Lower leg skin (tissue), 4 donors: ENCODE data around the gene PRRT1. TPM values are rescaled to one million over a fixed set of nuclear protein-coding genes. Genes with fewer than 3 reads are reported as not detected.

Experiments used
- DNase-seq, 2 donors: peaks; one replicate each; pipeline ENCODE4 v3.0.0-alpha.2; 2019; ENCODE audit warnings: low spot score in 2 of 2
- H3K4me3 ChIP-seq: fragments of 200-600 bp; sonication (generic); 2 replicates; pipeline ENCODE4 v1.5.1; 2017; ENCODE audit warnings: mild to moderate bottlenecking, low read depth; ENCODE audit not compliant: poor library complexity, severe bottlenecking
- POLR2A ChIP-seq, 2 donors: fragments of 450-650 bp; IDR thresholded peaks; one replicate each; pipeline ENCODE4 v1.6.1; 2016 to 2017; ENCODE audit warnings: antibody characterized with exemption in 2 of 2, mild to moderate bottlenecking in 1 of 2, moderate library complexity in 1 of 2
- WGBS, 2 donors: methylation state at CpG; one replicate each; pipeline ENCODE4 v1.1.5; 2018; 5-methylcytosine and 5-hydroxymethylcytosine counted together
- intact Hi-C: fragments of 100-400 bp; cut with DNase I; formaldehyde crosslinking; loops from one replicate; pipeline ENCODE4 v1.15.0; 2023; ENCODE audit warnings: low total_unique reads
- total RNA-seq, 4 donors: library from RNA; depleted of rRNA; stranded (reverse); fragments of >200 nt; gene quantifications; one replicate each; pipeline ENCODE4 v1.1.0, GENCODE V29; 2016
- TF ChIP-seq, protein P1 (sequence below), 3 donors: fragments of 450-650 bp; IDR thresholded peaks; one replicate each; pipeline ENCODE4 v1.5.1; 2016; ENCODE audit warnings: antibody characterized with exemption in 3 of 3, mild to moderate bottlenecking in 3 of 3, moderate library complexity in 2 of 3

The PRRT1 gene
- total RNA-seq, 4 donors from 2014 or later, result 0.56 to 2.6 (median 0.94) TPM

DNA sequence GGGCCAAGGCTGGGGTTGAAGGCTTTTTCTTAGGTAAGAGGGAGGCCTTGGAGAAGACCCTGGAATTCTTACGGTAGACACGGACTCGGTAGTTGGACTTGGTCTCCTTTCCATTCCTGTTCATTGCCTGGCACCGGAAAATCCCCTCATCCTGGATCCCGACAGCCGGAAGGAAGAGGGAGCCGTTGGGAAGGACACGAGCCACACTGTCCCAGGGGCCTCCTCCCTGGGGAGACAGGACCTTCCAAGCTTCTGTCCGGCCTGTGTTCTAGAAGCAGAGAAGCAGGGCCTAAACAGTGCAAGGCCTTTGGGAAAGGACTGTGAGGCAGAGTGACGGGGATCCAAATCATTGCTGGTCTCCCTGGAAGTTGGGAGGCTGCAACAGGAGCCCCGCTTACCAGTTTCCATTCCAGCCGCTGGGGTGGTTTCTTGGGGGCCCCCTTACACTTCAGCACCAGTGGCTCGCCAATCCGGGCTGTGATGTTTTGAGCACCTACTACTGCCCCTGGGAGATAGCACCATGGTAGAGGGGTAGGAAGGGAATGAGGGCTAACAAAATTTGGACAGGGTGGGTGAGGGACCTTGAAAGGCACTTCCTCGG, 31.8 kb upstream of the PRRT1 start:
- no peak for DNase-seq
- TF ChIP-seq, protein P1, sequence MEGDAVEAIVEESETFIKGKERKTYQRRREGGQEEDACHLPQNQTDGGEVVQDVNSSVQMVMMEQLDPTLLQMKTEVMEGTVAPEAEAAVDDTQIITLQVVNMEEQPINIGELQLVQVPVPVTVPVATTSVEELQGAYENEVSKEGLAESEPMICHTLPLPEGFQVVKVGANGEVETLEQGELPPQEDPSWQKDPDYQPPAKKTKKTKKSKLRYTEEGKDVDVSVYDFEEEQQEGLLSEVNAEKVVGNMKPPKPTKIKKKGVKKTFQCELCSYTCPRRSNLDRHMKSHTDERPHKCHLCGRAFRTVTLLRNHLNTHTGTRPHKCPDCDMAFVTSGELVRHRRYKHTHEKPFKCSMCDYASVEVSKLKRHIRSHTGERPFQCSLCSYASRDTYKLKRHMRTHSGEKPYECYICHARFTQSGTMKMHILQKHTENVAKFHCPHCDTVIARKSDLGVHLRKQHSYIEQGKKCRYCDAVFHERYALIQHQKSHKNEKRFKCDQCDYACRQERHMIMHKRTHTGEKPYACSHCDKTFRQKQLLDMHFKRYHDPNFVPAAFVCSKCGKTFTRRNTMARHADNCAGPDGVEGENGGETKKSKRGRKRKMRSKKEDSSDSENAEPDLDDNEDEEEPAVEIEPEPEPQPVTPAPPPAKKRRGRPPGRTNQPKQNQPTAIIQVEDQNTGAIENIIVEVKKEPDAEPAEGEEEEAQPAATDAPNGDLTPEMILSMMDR (IDR thresholded peaks at IDR 0.05), result no peak
- TF ChIP-seq POLR2A (IDR thresholded peaks at IDR 0.05), result no peak
- intact Hi-C loops, result no loop called here
- no peak overlapping the region for H3K4me3 ChIP-seq
- WGBS, 2 donors, result 79 to 82% methylated on average over 15 of the region's 15 CpGs

DNA sequence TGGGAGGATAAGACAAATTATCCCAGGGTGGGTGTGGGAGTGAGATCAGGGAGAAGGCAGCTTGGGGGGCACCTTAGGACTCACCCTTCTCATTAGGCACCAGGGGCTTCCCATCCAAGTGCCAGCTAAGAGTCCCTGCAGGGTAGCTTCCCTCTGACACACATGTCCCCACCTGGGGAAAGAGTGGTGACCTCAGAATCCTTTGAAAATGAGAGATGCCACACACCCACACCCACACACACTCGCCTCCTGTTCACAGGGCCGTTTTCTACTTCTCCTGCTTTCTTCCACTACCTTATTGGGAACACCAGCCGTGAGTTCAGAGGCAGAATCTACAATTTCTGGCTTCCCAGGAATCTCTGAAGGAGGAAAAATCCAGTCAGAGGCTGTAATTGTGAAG, 31.3 kb upstream of the PRRT1 start:
- intact Hi-C loops, result no loop called here
- no peak for TF ChIP-seq POLR2A (IDR thresholded peaks at IDR 0.05)
- TF ChIP-seq, protein P1 (IDR thresholded peaks at IDR 0.05), result no peak
- 66 to 73% methylated on average over 3 of the region's 3 CpGs for WGBS, 2 donors
- DNase-seq, result no peak
- H3K4me3 ChIP-seq, result no peak overlapping the region

DNA sequence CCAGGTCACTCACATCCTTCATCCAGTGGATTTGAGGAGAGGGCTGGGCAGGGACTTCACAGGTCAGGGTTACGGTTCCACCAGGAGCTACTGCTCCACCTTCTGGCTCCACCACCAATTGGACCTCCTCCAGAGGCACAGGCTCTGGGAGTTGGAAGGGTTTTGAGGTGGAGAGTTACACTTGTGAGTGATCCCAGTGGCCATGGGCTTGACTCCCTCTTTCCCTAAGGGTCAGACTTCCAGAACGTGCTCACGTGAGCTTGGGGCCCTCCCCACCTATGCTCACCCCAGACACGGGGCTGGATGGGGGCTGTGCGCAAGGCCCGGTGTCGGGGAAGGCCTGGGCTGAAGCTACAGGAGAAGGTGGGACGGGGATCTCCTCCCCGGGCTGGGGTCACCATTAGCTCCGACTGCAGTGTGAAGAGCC, 30.8 kb upstream of the PRRT1 start:
- no peak overlapping the region for H3K4me3 ChIP-seq

DNA sequence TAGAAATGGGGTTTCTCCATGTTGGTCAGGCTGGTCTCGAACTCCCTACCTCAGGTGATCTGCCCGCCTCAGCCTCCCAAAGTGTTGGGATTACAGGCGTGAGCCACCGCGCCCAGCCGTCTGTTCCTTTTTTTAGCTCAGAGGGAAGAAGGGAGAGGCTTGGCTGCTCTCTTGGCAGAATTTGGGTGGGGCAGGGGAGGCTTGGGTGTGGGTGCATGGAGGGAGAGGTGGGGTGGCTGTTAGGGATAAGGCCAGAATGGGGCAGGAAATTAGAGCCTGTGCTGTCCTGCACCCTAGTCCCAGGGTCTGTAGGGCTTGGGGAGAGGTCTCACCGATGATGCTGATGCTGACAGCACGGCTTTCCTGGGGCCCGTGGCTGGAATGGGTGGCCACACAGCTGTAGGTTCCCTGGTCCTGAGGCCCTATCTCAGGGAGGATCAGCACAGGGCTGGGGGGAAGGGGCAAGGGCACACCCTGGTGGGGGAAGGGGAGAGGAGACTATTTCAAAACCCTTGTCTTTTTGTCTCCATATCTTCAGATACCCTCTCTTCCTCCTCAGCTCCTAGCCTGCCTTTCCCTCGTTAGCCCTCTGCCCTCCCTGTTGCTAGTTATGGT, 30.3 kb upstream of the PRRT1 start:
- intact Hi-C loops, result no loop called here
- DNase-seq, result no peak
- TF ChIP-seq, protein P1 (IDR thresholded peaks at IDR 0.05), result no peak
- TF ChIP-seq POLR2A (IDR thresholded peaks at IDR 0.05), result no peak
- 51 to 65% methylated on average over 10 of the region's 10 CpGs for WGBS, 2 donors
- no peak overlapping the region for H3K4me3 ChIP-seq

More for the DNA sequence above, 30.8 kb upstream of the PRRT1 start:
- intact Hi-C loops, result no loop called here
- WGBS, 2 donors, result 78 to 82% methylated on average over 10 of the region's 10 CpGs
- no peak for DNase-seq
- TF ChIP-seq, protein P1 (IDR thresholded peaks at IDR 0.05), result no peak
- no peak for TF ChIP-seq POLR2A (IDR thresholded peaks at IDR 0.05)

DNA sequence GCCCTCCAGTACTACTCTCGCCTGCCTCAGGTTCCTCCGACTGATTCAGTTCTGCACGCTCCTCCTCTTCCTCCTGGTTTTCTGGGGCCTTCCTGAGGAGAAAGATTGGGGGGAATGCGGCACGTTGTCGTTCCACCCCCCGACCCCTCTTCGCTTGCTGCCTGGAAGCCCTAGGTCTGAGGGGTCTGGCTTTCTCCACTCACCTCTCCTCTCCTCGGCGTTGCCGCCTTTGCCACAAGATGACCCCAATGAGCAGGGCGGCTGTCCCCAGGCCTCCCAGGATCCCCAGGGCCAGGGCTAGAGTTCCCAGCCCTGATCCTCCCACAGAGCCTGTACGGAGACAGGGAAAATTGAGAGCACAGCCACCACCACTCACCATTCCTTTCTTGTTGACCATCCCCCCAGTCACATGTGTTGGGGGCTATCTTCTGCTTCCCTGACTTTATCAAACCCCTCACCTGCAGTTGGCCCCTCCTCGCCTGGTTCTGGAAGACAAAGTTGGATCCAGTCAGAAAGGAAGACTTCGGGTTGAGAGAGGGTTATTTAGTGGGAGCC, 29.5 kb upstream of the PRRT1 start:
- DNase-seq, result no peak
- H3K4me3 ChIP-seq, result no peak overlapping the region
- 89 to 92% methylated on average over 15 of the region's 15 CpGs for WGBS, 2 donors
- intact Hi-C loops, result no loop called here
- no peak for TF ChIP-seq POLR2A (IDR thresholded peaks at IDR 0.05)
- TF ChIP-seq, protein P1 (IDR thresholded peaks at IDR 0.05), result no peak
